GM13976 (cell line): ENCODE results near the gene TMPRSS5.
"Not testable (repeated sequence)": the region's sequence is repeated elsewhere in the genome, so short reads cannot be mapped to it uniquely, and the experiment has no call there.

Experiments
- DNase-seq: peaks from one replicate; pipeline ENCODE4 v3.0.0; 2012; ENCODE audit warnings: low spot score
- in situ Hi-C: fragments of 300-500 bp; cut with MboI; formaldehyde crosslinking; loops from one replicate; pipeline ENCODE4 v1.12.0; 2022; ENCODE audit warnings: low sequenced_read_pairs, mixed read lengths, inconsistent platforms; ENCODE audit not compliant: unreplicated experiment
- TF ChIP-seq, protein P1 (sequence below): IDR thresholded peaks from 2 replicates; pipeline ENCODE4 v1.5.1; 2012; ENCODE audit warnings: borderline replicate concordance, mild to moderate bottlenecking; ENCODE audit not compliant: insufficient read depth; ENCODE audit errors: extremely low read depth, missing control alignments, control extremely low read depth

TMPRSS5 gene

GRCh38 chr11:113721462-113722066 is 15.5 kb upstream of the TMPRSS5 start:
- no peak for DNase-seq
- TF ChIP-seq, protein P1, sequence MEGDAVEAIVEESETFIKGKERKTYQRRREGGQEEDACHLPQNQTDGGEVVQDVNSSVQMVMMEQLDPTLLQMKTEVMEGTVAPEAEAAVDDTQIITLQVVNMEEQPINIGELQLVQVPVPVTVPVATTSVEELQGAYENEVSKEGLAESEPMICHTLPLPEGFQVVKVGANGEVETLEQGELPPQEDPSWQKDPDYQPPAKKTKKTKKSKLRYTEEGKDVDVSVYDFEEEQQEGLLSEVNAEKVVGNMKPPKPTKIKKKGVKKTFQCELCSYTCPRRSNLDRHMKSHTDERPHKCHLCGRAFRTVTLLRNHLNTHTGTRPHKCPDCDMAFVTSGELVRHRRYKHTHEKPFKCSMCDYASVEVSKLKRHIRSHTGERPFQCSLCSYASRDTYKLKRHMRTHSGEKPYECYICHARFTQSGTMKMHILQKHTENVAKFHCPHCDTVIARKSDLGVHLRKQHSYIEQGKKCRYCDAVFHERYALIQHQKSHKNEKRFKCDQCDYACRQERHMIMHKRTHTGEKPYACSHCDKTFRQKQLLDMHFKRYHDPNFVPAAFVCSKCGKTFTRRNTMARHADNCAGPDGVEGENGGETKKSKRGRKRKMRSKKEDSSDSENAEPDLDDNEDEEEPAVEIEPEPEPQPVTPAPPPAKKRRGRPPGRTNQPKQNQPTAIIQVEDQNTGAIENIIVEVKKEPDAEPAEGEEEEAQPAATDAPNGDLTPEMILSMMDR: no peak
- in situ Hi-C loops: no loop called here

- DNase-seq: not testable (repeated sequence)
Measured at GRCh38 chr11:113720478-113720877, 14.4 kb upstream of the TMPRSS5 start.

DNA sequence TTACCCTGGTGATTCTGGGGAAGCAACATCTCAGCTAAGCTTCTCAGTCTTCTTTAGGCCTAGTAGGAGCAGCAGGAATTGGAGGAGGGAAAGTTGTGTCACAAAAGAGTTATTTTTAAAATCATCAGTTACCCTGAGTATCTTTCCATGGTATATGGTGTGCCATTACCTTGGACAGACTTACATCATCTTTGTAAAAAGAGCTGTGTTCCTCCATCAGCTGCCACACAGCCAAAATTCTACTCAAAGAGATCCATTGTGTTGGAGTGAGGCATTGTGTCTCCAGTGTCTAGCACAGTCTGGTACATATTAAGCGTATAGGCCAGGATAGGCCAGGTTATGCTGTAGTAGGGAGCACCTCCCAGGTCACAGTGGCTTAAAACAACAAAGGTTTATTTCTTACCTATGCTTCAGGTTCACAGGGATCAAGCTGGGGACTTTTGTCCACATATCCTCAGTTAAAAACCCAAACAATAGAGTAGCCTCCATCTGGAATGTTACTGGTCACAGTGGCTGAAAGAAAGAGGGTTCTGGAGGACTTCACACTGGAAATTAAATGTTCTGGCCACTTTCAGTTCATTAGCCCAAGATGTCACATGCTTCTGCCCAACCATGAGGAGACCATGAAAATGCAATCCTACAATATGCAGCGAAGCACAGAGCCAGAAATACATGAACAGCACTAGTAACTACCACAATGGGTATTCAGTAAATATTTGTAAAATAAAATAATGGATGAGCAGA is 9.9 kb upstream of the TMPRSS5 start:
- in situ Hi-C loops: no loop called here
- no peak for DNase-seq
- TF ChIP-seq, protein P1: no peak

More at GRCh38 chr11:113720478-113720877, 14.4 kb upstream of the TMPRSS5 start:
- in situ Hi-C loops: not testable (repeated sequence)

GRCh38 chr11:113715273-113715672 is 9.2 kb upstream of the TMPRSS5 start:
- in situ Hi-C loops: no loop called here
- TF ChIP-seq, protein P1: no peak
- no peak for DNase-seq

DNA sequence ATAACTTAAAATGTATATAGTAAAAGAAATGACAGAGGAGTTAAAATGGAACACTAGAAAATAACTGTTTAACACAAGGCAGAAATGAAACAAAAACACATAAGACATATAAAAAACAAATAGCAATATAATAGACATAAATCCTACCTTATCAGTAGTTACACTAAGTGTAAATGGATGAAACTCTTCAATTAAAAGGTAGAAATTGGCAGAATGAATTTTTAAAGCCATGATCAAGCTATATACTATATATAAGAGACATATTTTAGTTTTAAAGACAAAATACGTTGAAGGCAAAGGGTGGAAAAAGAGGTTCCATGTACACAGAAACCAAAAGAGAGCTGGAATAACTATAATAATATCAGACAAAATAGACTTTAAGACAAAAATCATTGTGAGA is 4.9 kb upstream of the TMPRSS5 start:
- TF ChIP-seq, protein P1: no peak
- DNase-seq: no peak
- in situ Hi-C loops: no loop called here

- in situ Hi-C loops, DNase-seq: not testable (repeated sequence)
Measured at GRCh38 chr11:113703551-113703950, 2.6 kb downstream of the TMPRSS5 start.

- in situ Hi-C loops: no loop called here
- TF ChIP-seq, protein P1: no peak
- DNase-seq: no peak
Measured at GRCh38 chr11:113701491-113701890, 4.6 kb downstream of the TMPRSS5 start.
